LNCAP (cell line): Measurements from ENCODE around the gene BCL7A.

Source experiments
- TF ChIP-seq, protein P1 (sequence below): fragments of 450-650 bp; IDR thresholded peaks from 2 replicates; pipeline ENCODE4 v1.5.1; 2017; ENCODE audit warnings: mild to moderate bottlenecking

BCL7A gene

DNA sequence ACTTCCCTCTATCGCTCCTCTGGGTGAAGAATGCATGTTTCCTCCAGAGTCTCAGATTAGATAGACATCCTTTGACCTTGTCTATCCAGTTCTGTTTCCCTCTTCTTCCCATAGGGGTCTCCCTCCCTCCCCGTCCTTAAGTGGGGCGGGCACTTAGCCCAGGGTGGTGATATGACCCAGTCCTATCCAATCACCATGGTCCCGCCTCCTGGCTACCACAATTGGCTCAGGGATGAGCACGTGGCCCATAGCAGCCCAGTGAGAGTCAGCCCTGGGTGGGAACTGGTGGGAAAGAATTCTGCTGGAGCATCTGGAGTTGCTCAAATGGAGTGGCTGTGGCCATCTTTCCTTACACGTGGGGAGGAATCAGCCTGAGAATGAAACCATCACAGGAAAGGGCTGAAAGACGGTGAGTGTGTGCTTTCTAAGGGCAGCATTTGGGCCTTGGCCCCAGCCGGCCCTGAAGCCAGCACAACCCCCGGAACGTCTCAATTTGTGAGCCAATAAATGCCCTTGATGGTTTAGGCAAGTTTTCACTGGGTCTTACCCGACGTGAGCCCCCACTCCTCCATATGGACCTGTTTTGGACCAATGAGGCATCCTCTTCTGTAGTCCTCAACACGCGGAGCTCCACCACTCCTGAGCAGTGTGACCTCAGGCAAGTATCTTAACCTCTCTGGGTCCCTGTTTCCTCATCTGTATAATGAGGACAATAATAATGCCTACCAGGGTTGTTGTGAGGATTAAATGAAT lies 42.5 kb downstream of the BCL7A start:
- TF ChIP-seq, protein P1, sequence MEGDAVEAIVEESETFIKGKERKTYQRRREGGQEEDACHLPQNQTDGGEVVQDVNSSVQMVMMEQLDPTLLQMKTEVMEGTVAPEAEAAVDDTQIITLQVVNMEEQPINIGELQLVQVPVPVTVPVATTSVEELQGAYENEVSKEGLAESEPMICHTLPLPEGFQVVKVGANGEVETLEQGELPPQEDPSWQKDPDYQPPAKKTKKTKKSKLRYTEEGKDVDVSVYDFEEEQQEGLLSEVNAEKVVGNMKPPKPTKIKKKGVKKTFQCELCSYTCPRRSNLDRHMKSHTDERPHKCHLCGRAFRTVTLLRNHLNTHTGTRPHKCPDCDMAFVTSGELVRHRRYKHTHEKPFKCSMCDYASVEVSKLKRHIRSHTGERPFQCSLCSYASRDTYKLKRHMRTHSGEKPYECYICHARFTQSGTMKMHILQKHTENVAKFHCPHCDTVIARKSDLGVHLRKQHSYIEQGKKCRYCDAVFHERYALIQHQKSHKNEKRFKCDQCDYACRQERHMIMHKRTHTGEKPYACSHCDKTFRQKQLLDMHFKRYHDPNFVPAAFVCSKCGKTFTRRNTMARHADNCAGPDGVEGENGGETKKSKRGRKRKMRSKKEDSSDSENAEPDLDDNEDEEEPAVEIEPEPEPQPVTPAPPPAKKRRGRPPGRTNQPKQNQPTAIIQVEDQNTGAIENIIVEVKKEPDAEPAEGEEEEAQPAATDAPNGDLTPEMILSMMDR, result no peak; the same call in 1 of the 2 replicates

DNA sequence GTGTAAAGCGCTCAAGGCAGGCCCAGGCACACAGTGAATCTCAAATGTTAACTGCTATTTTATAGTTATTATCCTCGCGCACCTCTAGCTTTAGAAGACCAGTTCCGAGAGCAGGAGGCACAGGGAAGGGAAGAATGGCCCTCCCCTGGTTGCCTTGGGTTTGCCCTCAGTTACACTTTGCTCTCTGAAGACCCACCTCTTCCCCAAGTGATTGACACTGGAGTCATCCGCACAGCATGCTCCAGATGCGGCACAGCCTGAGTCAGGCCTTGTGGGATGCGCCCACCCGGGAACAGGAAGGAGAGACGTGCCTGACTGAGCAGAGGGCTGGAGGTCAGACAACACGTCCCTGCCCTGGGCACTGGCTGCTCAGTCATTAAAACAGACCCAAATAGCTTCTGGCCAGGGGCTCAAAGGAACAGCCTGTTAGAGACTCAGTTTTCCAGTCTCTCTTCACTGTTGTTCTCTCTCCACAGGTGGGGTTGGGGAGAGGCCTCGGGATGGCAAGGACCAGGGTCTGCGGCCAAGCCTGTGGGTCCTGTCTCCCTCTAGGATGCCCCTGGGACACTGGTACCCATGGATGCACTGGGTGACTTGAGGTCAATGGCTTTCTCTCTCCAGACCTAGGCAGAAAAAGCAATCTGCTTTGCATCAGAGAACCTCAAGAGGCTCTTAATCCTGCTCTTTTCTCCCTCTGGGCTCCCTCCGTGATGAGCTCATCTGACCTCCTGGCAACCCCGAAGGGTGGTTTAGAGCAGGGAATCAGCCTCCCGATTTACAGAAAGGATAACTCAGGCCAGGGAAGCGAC lies 43.3 kb downstream of the BCL7A start:
- TF ChIP-seq, protein P1, result no peak

DNA sequence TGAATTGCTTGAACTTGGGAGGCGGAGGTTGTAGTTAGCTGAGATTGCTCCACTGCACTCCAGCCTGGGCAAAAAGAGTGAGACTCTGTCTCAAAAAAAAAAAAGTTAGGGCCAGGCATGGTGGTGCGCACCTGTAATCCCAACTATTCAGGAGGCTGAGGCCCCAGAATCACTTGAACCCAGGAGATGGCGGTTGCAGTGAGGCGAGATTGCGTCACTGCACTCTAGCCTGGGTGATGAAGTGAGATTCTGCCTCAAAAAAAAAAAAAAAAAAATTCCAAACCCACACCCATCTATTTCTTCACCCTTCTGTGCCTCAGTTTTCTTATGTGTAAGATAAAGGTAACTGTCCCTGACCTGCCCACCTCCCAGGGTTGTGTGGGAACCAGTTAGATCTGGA lies 45.9 kb downstream of the BCL7A start:
- TF ChIP-seq, protein P1, result no peak

DNA sequence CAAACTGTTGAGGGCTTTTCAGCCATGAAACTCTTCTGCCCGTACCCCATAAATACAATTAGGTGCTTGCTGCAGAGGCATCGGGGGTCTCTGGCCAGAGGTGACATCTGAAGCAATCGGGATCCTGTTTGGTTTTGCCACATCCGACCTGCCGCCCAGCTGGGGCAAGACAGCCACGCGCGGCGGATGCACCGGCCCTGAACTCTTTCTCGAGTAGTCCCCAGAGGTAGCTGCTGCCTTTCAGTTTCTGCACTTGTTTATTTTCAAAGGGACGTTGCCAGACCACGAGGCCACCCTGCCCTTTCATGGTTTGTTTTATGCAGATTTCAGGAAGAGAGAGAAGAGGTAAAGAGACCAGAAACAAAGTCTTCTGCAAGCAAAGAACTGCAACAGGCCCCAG lies 46.3 kb downstream of the BCL7A start:
- TF ChIP-seq, protein P1, result no peak

DNA sequence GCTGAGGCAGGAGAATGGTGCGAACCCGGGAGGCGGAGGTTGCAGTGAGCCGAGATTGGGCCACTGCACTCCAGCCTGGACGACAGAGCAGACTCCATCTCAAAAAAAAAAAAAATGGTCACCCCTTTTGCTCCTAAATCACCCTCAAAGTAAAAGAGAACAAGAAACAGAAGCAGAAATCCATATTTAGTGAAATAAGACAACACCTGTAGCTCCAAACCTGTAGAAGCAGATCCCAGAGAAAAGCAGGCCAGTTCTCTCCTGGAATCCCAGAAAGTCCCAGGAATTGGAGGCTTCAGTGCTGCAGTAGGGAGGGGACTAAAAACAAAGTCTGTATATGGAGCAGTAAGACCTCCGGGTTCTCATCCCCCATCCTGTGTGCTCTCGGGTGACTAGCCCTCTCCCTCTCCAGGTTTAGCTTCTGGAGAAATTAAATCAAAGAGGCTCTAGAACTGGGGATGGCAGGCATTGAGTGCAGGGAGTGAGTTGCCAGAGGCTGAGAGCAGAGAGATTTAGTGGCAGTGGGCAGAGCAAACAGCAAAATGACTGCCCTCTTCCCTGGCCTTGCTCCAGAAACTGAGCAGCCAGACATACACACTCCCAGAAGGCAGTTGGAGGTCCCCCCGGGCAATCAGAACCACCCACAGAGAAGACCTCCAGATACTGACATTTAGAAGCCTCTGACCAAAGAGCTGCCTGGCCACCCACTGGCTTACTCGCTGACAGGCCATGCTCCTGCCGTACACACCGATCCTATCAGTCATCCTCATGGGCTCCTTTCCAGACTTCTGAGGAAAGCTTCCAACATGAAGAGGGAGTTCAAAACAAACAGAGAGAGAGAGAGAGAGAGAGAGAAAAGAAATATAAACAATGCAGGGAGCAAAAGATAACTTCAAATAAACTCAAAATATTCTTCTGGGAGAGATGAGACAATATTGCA lies 50.6 kb downstream of the BCL7A start:
- TF ChIP-seq, protein P1, result no peak

DNA sequence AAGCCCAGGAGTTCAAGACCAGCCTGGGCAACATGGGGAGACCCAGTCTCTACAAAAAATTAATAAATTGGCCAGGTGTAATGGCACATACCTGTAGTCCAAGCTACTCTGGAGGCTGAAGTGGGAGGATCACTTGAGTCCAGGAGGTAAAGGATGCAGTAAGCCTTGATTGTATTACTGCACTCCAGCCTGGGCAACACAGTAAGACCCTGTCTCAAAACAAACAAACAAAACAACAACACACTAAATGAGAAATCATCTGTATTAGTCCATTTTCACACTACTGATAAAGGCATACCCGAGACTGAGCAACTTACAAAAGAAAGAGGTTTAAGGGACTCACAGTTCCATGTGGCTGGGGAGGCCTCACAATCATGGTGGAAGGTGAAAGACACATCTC lies 52.1 kb downstream of the BCL7A start:
- TF ChIP-seq, protein P1, result no peak
